ENCODE measurements around the gene CHD6.

GRCh38 chr20:41366546-41367392 lies 251.4 kb downstream of the CHD6 start, which contains the start of gene EMILIN3:
- no peak for TF ChIP-seq CTCF (IDR thresholded peaks at IDR 0.05)
- no peak for TF ChIP-seq POLR2A (IDR thresholded peaks at IDR 0.05)

Measured in adrenal gland (tissue), 5 donors.